Endothelial cell of umbilical vein (primary cell): ENCODE measurements around the gene B3GAT2. TPM values are rescaled to one million over a fixed set of nuclear protein-coding genes. Genes with fewer than 3 reads are reported as not detected.

Source experiments
- BruUV-seq: library from RNA; stranded (reverse); fragments of 400-500 nt; replicated peaks from 2 replicates; lab custom pipeline; 2021; lab: Mats Ljungman, UMichigan
- CTCF ChIA-PET: fragments of 300-600, 350-600 bp; sonication (Branson Sonifier 250); formaldehyde crosslinking; loops from one replicate; lab custom pipeline; 2021; ENCODE audit warnings: antibody characterized with exemption, inconsistent platforms; lab: Charles Lee
- POLR2A ChIA-PET: fragments of 300-600, 350-600 bp; sonication (Branson Sonifier 250); formaldehyde crosslinking; loops from one replicate; lab custom pipeline; 2021; ENCODE audit warnings: antibody characterized with exemption, inconsistent platforms; lab: Charles Lee
- DNase-seq: peaks from one replicate; pipeline ENCODE4 v3.0.0-alpha.2; 2011; ENCODE audit warnings: low read depth, low spot score
- FAIRE-seq: peaks from 2 replicates; lab custom pipeline; 2011; peaks lifted over from hg19 to GRCh38; lab: Jason Lieb, UNC
- H2AFZ ChIP-seq: 2 replicates; pipeline ENCODE4 v1.6.0; 2012; ENCODE audit warnings: low read depth, low read length, control low read depth, inconsistent platforms
- H3K27ac ChIP-seq: 2 replicates; pipeline ENCODE4 v1.5.1; 2011; ENCODE audit warnings: low read depth, mild to moderate bottlenecking, control low read depth, low read length, moderate library complexity; ENCODE audit not compliant: insufficient read depth
- H3K27me3 ChIP-seq, 2 experiments: 2 replicates each; pipeline versions ENCODE4 v1.6.0 to v1.6.1; 2011; ENCODE audit warnings: low read length in 2 of 2, mixed read lengths in 1 of 2; ENCODE audit not compliant: control insufficient read depth in 2 of 2, insufficient read depth in 2 of 2
- H3K36me3 ChIP-seq, 2 experiments: 2 replicates in 1 of 2; 3 replicates in 1 of 2; pipeline ENCODE4 v1.5.1; 2011; ENCODE audit warnings: low read length in 2 of 2, mild to moderate bottlenecking in 1 of 2, moderate library complexity in 1 of 2; ENCODE audit not compliant: control insufficient read depth in 2 of 2, insufficient read depth in 2 of 2; ENCODE audit errors: extremely low read depth in 1 of 2
- H3K4me1 ChIP-seq: 3 replicates; pipeline ENCODE4 v1.5.1; 2011; ENCODE audit warnings: mild to moderate bottlenecking, low read length; ENCODE audit not compliant: control insufficient read depth, insufficient read depth; ENCODE audit errors: extremely low read depth
- H3K4me2 ChIP-seq: 2 replicates; pipeline ENCODE4 v1.6.1; 2011; ENCODE audit warnings: low read length, control low read depth, mixed read lengths; ENCODE audit not compliant: insufficient read depth
- H3K4me3 ChIP-seq, 3 experiments: fragments of 200-600 bp in 1 of 3; sonication (generic), shearing (Covaris generic) in 1 of 3; replicated peaks in 1 of 3; 2 replicates each; pipeline ENCODE4 v1.5.1; 2011 to 2016; ENCODE audit warnings: control low read depth in 3 of 3, low read length in 3 of 3, mild to moderate bottlenecking in 2 of 3, inconsistent platforms in 1 of 3, low read depth in 1 of 3, moderate library complexity in 1 of 3; ENCODE audit not compliant: insufficient read depth in 1 of 3
- H3K79me2 ChIP-seq: 2 replicates; pipeline ENCODE4 v1.6.0; 2012; ENCODE audit warnings: low read length, inconsistent platforms; ENCODE audit not compliant: control insufficient read depth, insufficient read depth
- H3K9ac ChIP-seq: replicated peaks from 2 replicates; pipeline ENCODE3; 2011; ENCODE audit warnings: low read length, control low read depth; ENCODE audit not compliant: insufficient read depth; ENCODE audit errors: extremely low read depth
- H3K9me1 ChIP-seq: replicated peaks from 3 replicates; pipeline ENCODE4 v1.6.0; 2011; ENCODE audit warnings: mild to moderate bottlenecking, low read length; ENCODE audit not compliant: control insufficient read depth, insufficient read depth; ENCODE audit errors: extremely low read depth
- H3K9me3 ChIP-seq: replicated peaks from 2 replicates; pipeline ENCODE4 v1.5.1; 2012; ENCODE audit warnings: low read length, inconsistent platforms; ENCODE audit not compliant: control insufficient read depth, insufficient read depth
- H4K20me1 ChIP-seq: replicated peaks from 2 replicates; pipeline ENCODE3; 2011; ENCODE audit warnings: mild to moderate bottlenecking, low read length; ENCODE audit not compliant: control insufficient read depth, insufficient read depth; ENCODE audit errors: extremely low read depth
- CTCF ChIP-seq, 2 donors: IDR thresholded peaks; 1 replicate in 1 of 2; 2 replicates in 1 of 2; pipeline ENCODE4 v1.5.1; 2011; ENCODE audit warnings: low read length in 2 of 2, mild to moderate bottlenecking in 2 of 2, moderate library complexity in 2 of 2, control low read depth in 1 of 2, inconsistent platforms in 1 of 2, low read depth in 1 of 2; ENCODE audit not compliant: insufficient read depth in 1 of 2; ENCODE audit errors: extremely low read depth in 1 of 2
- EZH2 ChIP-seq: IDR thresholded peaks from 2 replicates; pipeline ENCODE4 v1.6.1; 2012; ENCODE audit warnings: borderline replicate concordance, low read depth, mild to moderate bottlenecking, moderate library complexity, low read length, inconsistent platforms; ENCODE audit not compliant: severe bottlenecking
- GATA2 ChIP-seq: IDR thresholded peaks from 2 replicates; pipeline ENCODE4 v1.7.0; 2011; ENCODE audit warnings: low read depth, mild to moderate bottlenecking, moderate library complexity, mixed read lengths, low read length; ENCODE audit not compliant: insufficient read length, insufficient read depth
- POLR2A ChIP-seq: IDR thresholded peaks from 2 replicates; pipeline ENCODE4 v1.6.1; 2012; ENCODE audit warnings: low read depth, mild to moderate bottlenecking, control low read depth, low read length
- POLR2AphosphoS5 ChIP-seq: IDR thresholded peaks from 2 replicates; pipeline ENCODE4 v1.6.1; 2012; ENCODE audit warnings: low read depth, mild to moderate bottlenecking, control low read depth, low read length, moderate library complexity; ENCODE audit not compliant: insufficient read depth
- dilution Hi-C: fragments of 300-500 bp; cut with MboI; formaldehyde crosslinking; loops from one replicate; pipeline ENCODE4 v1.15.0; 2019; ENCODE audit warnings: low sequenced_read_pairs; ENCODE audit not compliant: extremely low pct_ligation_motif_present
- intact Hi-C: fragments of 100-400 bp; cut with micrococcal nuclease; formaldehyde crosslinking; loops from one replicate; pipeline ENCODE4 v1.10.0; 2022
- polyA plus RNA-seq, 4 experiments: library from polyadenylated mRNA; depleted of rRNA in 3 of 4; stranded (reverse) in 3 of 4; unstranded in 1 of 4; fragments of >200 nt; gene quantifications; 2 replicates each; pipeline versions ENCODE4 v1.2.1 to v1.2.3, GENCODE V29; 2011 to 2012; ENCODE audit warnings: missing spikeins in 1 of 4
- total RNA-seq: library from RNA; stranded (reverse); gene quantifications from 2 replicates; pipeline ENCODE4 v1.2.3, GENCODE V29; 2021

Gene B3GAT2
- total and polyA plus RNA-seq, 2 donors (not counting 3 experiments of a cell fraction or from before 2014, with no cell fraction given), result not detected

DNA sequence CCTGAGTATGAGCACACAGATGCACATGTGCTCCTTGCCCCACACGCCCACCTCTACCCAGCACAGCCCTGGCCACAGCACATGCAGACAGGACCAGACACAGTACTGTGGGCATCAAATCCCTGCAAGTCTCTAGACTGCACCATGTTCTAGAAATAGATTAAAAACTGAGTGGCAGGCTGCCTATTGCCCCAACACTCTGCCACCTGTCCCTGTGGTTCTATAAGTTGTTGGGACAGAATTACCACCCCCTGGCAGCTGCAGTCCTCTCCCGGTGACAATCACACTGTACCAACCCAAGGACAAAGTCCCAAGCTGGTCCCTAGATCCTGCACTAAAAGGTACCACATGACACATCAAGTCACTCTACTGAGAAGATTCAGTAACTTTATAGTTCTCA lies 70.2 kb downstream of the B3GAT2 start:
- Histone ChIP-seq H3K79me2 (no peaks in the 10 kb centered on the region), H3K9me1 (no peaks in the 10 kb centered on the region), H3K27me3 (peaks cover 0 to 2% of the 10 kb centered on the region in 2 experiments), H3K36me3 (no peaks in the 10 kb centered on the region), H2AFZ (no peak overlapping the region), H3K9ac (no peak overlapping the region), H3K4me3 (no peak overlapping the region), H3K27ac (no peak overlapping the region), H4K20me1 (no peaks in the 10 kb centered on the region), H3K4me2 (no peak overlapping the region), H3K4me1 (no peaks in the 10 kb centered on the region), H3K9me3 (no peaks in the 10 kb centered on the region)
- DNase-seq (no peak), FAIRE-seq (no peak)
- intact Hi-C loops (loop anchor here (10.0 kb wide), 2 partner anchors 512 to 662 kb away; no protein-coding TSS in a partner anchor), dilution Hi-C loops (no loop called here)
- ChIA-PET POLR2A (no interaction called here), CTCF (interaction anchor here (1.5 to 5.0 kb wide), 5 partner anchors 9 to 365 kb away, joined by 4 to 118 read pairs (median 38); no protein-coding TSS in a partner anchor)
- no peak for TF ChIP-seq POLR2A
- no peak for TF ChIP-seq GATA2
- no TSS peak for BruUV-seq

DNA sequence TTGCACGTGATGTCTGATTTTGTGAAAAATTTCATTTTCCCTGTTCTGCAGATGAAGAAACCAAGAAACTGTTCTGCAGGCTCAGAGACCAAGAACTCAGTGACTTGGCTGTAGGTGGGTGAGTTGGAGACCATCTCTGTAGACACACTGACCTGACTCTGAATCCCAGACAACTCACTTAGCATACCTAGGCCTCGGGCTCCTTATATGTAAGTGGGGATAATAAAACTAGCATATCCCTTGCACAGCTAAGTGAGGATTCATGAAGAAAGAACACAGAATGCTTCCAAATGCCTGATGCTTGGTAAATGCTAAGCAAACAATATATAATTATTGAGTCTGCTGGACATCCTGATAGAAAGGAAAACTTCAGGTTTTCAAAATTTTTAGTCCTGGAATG lies 70.8 kb downstream of the B3GAT2 start:
- no peak for TF ChIP-seq CTCF (IDR thresholded peaks at IDR 0.05; ENCODE audit: extremely low read depth in 1 of 2, insufficient read depth in 1 of 2, low read depth in 1 of 2, low read length in 2 of 2)
- no peak for TF ChIP-seq POLR2AphosphoS5
- TF ChIP-seq GATA2, result no peak
- TF ChIP-seq EZH2, result no peak
- no peaks in the 10 kb centered on the region for H3K79me2 ChIP-seq
- H3K4me3 ChIP-seq, result no peak overlapping the region
- no peaks in the 10 kb centered on the region for H4K20me1 ChIP-seq
- no peaks in the 10 kb centered on the region for H3K9me3 ChIP-seq
- POLR2A ChIA-PET, result no interaction called here
- no peak for DNase-seq
- CTCF ChIA-PET, result interaction anchor here (1.3 to 5.0 kb wide), 6 partner anchors 9 to 365 kb away, joined by 5 to 118 read pairs (median 31); no protein-coding TSS in a partner anchor
- H3K9me1 ChIP-seq, result no peaks in the 10 kb centered on the region
- no TSS peak for BruUV-seq
- intact Hi-C loops (loop anchor here (10.0 kb wide), 2 partner anchors 511 to 661 kb away; no protein-coding TSS in a partner anchor), dilution Hi-C loops (no loop called here)
- H3K27ac ChIP-seq, result no peak overlapping the region
- H3K9ac ChIP-seq, result no peak overlapping the region
- no peaks in the 10 kb centered on the region for H3K36me3 ChIP-seq
- no peak overlapping the region for H3K4me2 ChIP-seq
- peaks cover 2% of the 10 kb centered on the region in 2 experiments for H3K27me3 ChIP-seq
- no peak for FAIRE-seq
- H2AFZ ChIP-seq, result no peak overlapping the region
- no peaks in the 10 kb centered on the region for H3K4me1 ChIP-seq
